GM12892 (cell line): Measurements from ENCODE around the gene AMBP. TPM values are rescaled to one million over a fixed set of nuclear protein-coding genes. Genes with fewer than 3 reads are reported as not detected.

ENCODE experiments used
- DNase-seq: peaks from one replicate; pipeline ENCODE4 v3.0.0; 2011; ENCODE audit not compliant: insufficient read length
- FAIRE-seq: peaks from 2 replicates; lab custom pipeline; 2011; peaks lifted over from hg19 to GRCh38; lab: Jason Lieb, UNC
- POLR2A ChIP-seq: IDR thresholded peaks from 2 replicates; pipeline ENCODE4 v1.6.1; 2011; ENCODE audit warnings: low read depth, low read length, control low read depth
- POLR2AphosphoS5 ChIP-seq: IDR thresholded peaks from 2 replicates; pipeline ENCODE4 v1.6.1; 2011; ENCODE audit warnings: low read depth, low read length, control low read depth
- TAF1 ChIP-seq: IDR thresholded peaks from 2 replicates; pipeline ENCODE4 v1.6.1; 2011; ENCODE audit warnings: low read depth, mild to moderate bottlenecking, control low read depth, low read length, borderline replicate concordance
- polyA plus RNA-seq: library from polyadenylated mRNA; unstranded; fragments of >200 nt; gene quantifications from one replicate; pipeline ENCODE4 v1.2.1, GENCODE V29; 2012; ENCODE audit warnings: missing spikeins, inconsistent platforms; ENCODE audit not compliant: missing spikeins

Gene AMBP
- polyA plus RNA-seq: not detected

- TF ChIP-seq POLR2A (no peak), POLR2AphosphoS5 (no peak), TAF1 (no peak)
- no peak for DNase-seq
- no peak for FAIRE-seq
Measured at GRCh38 chr9:114078021-114078780, at the start of gene AMBP. Gene AMBP (minus strand): TSS chr9:114078300. CDS start chr9:114078209, 91 bp downstream.

- TF ChIP-seq TAF1: no peak
- no peak for TF ChIP-seq POLR2A
- no peak for TF ChIP-seq POLR2AphosphoS5
- FAIRE-seq (no peak), DNase-seq (no peak)
Measured at GRCh38 chr9:114126247-114127060, 48.4 kb upstream of the AMBP start.

DNA sequence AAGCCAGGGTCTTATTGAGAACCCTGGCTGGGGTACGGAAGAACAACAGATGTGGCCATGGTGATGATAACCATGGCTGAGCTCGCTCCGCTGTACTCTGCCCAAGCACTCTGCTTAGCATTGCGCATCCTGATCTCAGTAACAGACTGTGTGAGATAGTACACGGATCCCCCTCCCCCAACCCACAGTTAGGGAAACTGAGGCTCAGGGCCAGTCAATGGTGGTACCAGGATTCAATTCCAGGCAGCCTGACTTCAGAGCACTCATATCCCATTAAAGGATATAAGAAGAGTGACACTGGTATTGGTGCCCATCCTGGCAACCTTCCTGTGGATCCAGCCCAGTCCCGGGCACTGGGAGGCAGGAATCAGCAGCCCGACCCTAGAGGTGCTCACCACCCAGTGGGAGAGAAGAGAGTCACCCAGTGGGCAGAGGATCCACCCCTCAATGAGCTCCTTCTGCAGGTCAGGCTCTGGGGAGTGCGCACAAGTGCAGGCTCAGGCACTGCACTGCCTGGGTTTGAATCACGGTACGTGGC, 47.4 kb upstream of the AMBP start:
- FAIRE-seq (no peak), DNase-seq (no peak)
- TF ChIP-seq TAF1: no peak
- no peak for TF ChIP-seq POLR2AphosphoS5
- no peak for TF ChIP-seq POLR2A

DNA sequence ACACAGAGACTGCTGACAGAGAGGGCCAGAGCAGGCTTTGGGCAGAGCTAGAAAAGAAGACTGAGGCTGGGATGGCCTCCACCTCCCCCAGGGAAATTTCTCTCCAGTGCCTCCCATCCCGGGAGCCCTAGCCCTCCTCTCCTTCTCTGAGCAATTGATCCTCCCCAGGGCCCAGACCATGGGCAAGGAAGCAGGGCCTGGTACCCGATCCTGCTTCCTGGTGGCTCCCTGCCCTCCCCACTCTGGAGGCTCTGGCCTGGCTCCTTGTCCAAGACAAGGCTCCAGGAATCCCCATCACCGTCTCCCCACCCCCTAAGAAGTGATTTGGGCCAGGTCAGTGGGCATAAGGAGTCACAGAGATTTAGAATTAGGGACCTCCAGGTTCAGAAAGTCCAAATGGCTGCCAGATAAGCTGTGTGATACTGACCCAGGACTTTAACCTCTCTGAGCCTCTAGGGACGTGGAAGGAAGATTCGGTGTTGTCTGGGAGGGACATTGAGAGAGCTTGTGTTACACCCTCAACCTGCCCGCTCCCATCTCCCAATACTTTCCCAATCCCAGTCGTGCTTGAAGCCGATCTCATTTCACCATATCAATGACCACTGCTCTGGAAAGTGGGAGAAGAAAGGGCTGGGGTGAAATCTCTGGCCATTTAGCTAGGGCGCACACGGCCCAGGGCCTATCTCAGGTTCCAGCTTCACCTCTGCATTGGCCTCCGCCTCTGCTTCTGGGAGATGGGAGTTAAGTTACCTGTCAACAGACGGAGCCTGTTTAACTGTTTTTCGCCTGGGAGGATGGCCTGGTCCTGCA, 46.8 kb upstream of the AMBP start:
- TF ChIP-seq POLR2AphosphoS5 (no peak), TAF1 (no peak)
- FAIRE-seq (no peak), DNase-seq (no peak)

- DNase-seq: no peak
- FAIRE-seq: no peak
- TF ChIP-seq TAF1 (no peak), POLR2A (no peak), POLR2AphosphoS5 (no peak)
Measured at GRCh38 chr9:114124138-114124537, 46.0 kb upstream of the AMBP start.

DNA sequence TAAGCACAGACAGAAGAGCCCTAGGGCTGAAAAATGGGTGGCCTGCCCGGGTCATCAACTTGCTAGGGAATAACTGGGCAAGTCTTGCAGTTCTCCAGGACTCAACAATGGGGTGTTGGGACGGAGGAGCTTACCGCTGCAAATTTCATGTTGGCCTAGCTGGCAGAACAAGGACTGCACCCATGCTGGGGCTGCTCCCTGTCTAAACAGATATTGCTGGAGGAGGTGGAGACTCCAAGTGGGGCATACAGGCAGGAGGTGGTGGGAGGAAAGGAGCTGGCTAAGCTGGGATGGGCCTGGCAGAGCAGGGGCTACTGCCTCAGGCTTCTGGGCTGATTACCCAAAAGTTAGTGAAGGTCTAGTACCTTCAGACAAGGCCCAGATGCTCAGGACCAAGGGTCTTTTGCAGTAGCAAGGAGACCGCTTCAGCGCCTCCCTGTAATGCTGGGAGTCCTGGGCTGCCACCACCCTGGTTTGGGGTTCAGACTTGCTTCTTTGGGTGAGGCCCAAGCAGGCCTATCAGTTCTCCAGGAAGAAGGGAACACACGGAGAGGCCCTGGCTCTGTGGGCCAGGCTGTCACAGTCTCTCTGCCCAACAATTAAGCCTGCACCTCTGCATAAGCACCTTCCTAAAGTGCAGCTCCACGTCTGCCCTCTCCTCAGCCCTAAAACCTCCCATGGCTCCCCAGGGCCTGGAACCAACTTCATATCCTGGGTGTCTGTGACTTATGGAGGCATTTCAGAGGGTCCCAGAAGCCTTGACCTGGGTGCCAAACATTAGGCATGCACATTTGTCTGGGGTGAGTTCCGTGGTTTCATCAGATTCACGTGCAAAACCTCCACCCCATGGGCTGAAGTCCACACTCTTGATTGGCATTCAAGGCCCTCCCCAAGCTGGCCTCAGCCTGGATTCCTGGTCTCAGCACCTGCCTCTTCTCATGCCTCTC, 45.2 kb upstream of the AMBP start:
- FAIRE-seq (no peak), DNase-seq (no peak)
- TF ChIP-seq TAF1 (no peak), POLR2A (no peak), POLR2AphosphoS5 (no peak)

DNA sequence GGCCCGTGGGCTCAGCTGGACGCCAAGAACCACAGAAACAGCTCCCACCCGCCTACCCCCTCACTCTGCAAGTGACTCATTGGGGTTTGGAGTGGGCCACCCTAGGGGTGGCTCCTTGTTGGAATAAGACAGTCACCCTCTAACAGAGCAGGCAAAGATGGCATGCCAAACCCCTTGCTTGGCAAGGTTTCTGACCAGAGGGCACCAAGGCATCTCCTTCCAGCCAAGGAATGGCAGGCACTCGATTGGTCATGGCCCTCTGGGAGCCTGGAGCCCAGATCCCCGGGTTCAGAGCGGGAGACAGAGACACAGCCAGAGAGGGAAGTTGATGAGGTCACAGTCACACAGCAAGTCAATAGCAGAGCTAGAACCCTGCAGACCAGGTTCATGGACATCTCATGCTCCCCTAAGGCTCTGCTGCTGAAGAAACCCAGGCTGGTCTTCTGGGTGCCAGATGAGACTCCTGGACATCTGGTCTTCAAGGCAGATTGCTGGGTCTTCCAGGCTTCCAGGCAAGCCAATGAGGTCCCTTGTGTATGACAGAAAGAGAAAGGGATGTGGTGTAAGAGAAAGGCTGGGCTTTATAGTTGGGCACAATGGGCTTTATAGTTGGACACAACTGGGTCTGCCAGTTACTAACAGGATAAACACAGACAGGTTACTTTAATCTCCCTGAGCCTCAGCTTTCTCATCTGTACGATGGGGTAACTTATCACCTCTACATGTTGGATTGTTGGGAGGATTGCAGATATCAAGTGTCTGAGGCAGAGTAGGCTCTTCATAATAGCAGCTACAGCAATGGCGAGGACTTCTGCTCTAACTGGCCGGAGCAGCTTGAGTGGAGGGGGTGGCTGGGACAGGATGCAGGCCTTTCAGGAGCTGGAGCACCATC, 44.3 kb upstream of the AMBP start:
- DNase-seq (no peak), FAIRE-seq (no peak)
- TF ChIP-seq POLR2AphosphoS5 (no peak), TAF1 (no peak), POLR2A (no peak)

DNA sequence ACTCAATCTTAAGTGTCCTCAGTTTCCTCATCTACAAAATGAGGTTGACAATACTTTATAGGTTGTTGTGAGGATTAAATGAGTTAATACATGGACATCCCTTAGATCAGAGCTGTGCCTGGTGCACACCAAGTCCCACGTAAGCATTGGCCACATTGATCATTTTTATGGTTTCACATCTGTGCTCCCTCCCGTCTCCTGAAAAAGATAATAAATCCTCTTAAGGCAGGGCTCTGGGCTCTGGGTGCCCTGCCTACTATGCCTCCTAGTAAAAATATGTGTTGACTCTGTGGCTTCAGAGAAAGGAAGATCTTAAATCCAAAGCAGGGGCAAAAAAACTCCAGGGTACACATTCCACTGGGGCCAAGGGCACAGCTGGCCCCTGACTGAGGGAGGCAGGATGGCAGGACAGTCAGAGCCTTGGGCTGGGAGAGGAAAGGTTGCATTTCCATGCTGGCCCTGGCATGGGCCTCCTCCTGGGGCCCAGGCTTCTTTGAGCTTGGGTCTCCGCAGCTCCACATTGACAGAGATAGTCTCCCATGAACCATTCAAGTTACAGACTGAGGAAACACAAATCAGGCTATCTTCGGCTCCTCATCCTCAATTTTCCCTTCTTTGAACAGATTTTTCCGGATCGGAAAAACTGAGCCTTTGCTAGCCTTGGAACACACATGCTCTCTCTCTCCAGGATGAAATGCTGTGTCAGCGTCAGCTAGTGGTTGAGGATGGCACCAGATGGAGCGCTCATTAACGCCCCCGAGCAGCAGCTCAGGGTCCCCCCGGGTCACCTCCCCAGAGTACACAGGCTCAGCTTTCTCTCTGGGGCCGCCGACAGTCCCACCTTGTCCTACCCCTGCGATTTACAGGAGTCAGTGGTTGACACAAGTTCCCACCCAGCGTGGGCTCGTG, 43.4 kb upstream of the AMBP start:
- DNase-seq: no peak
- no peak for FAIRE-seq
- no peak for TF ChIP-seq POLR2AphosphoS5
- TF ChIP-seq TAF1: no peak
- no peak for TF ChIP-seq POLR2A
